Measurements from ENCODE around the gene CHRNA5. TPM values are rescaled to one million over a fixed set of nuclear protein-coding genes. Genes with fewer than 3 reads are reported as not detected.
"Not testable (repeated sequence)": the region's sequence is repeated elsewhere in the genome, so short reads cannot be mapped to it uniquely, and the experiment has no call there.

CHRNA5 gene
- 10 to 100 TPM; 10.5 to 11.3 TPM for total RNA-seq

DNA sequence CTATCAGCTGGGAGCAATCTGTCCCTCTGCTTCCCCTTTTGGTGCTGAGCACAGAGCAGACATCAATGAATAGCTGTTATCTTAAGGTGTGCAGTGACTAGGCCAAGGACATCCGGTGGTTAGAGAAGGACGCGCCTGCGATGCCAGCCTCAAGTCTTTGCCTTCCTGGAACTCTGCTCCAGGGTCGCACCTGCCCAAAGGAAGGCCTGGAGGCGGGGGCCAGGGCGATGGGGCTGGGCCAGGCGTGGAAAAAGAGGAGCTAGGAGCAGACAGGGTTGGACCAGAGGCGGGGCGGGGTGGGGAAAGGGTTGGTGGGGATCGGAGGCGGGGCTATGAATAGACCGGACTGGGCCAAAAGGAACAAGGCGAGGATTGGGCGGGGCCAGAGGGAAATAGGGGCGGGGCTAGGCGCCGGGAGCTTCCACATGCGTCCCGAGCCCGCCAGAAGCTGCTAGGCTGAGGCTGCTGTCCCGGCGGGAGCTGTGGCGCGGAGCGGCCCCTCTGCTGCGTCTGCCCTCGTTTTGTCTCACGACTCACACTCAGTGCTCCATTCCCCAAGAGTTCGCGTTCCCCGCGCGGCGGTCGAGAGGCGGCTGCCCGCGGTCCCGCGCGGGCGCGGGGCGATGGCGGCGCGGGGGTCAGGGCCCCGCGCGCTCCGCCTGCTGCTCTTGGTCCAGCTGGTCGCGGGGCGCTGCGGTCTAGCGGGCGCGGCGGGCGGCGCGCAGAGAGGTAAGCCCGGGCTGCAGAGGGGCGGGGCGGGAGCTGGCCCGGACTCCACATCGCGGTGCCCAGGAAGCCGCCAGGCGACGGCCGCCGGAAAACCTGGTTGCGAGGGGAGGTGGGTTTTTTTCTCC lies at the start of gene CHRNA5:
CHRNA5 (plus strand) TSS at position 424 of the 854 bp plus-strand sequence; CDS start at position 624, 200 bp downstream.
- CTCF ChIA-PET, result interaction anchor here (0.6 to 1.2 kb wide), 4 partner anchors 15 to 308 kb away, joined by 3 to 4 read pairs (median 3); no protein-coding TSS in a partner anchor
- POLR2A ChIA-PET, result interaction anchor here (0.6 to 2.0 kb wide), 3 partner anchors 25 to 131 kb away, joined by 3 to 9 read pairs (median 3); partner anchors contain the start of gene PSMA4

GRCh38 chr15:78520035-78520434 lies 45.3 kb upstream of the CHRNA5 start:
- POLR2A ChIA-PET, CTCF ChIA-PET: not testable (repeated sequence)

DNA sequence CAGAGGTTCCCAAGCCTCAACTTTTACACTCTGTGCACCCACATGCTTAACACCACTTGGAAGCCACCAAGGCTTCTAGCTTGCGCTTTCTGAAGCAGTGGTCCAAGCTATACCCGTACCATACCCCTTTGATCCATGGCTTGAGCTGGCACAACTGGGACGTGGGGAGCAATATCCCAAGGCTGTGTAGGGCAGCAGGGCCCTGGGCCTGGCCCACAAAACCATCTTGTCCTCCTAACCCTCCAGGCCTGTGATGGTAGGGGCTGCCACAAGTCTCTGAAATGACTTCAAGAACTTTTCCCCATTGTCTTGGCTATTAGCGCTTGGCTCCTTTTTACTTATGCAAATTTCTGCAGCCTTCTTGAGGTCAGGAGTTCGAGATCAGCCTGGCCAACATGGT lies 41.1 kb upstream of the CHRNA5 start:
- CTCF ChIA-PET, result no interaction called here
- POLR2A ChIA-PET, result no interaction called here

DNA sequence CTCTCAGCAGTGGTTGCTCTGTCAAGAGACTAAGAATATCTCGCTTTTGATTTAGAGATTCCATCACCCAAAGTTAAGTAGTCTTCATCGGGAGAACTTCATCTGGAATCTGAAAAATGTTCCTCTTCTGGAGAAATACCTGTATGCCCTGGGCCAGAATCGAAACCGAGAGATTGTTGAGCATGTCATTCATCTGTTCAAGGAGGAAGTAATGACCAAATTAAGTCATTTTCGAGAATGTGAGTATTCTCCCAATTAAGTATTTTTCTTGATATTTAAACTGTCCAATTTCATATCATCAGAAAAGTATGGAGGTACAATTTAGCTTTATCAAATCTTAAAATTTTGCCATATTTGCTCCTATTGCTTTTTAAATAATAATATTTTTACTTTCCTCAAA lies 38.0 kb upstream of the CHRNA5 start:
- CTCF ChIA-PET, result no interaction called here
- POLR2A ChIA-PET, result no interaction called here

DNA sequence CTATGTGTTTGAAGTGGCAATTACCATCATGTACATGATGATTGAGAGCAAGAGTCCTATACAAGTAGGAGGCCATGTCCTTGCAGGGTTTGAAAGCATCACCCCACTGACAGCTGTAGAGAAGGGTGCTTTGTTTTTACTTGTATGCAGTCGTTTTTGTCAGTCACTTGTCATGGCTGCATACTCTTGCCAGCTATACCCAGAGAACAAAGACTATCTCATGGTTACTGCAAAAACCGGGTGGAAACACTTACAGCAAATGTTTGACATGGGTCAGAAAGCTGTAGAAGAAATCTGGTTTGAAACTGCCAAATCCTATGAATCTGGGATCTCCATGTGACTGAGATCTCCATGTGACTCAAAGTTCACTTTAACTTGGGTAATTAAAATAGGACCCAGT lies 32.0 kb upstream of the CHRNA5 start:
- ChIA-PET CTCF (interaction anchor here (0.6 kb wide), 1 partner anchor 24 kb away, joined by 3 read pairs; no protein-coding TSS in a partner anchor), POLR2A (no interaction called here)

DNA sequence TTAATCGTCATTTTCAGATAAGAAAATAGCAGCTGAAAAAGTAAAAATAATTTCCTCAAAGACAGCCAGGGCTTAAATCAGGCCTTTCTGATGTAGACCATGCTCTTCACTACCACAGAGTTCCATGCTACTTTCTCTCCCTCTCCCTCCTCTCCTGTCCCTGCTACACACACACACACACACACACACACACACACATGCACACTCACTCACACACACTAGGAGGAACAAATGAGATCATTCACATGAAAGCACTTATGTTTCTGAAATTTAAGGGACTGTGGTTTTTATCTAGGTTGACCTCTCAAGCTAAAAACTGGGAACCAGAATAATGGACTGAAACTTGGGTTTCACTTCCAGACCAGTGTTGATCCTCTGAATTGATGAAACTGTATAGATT lies 29.2 kb upstream of the CHRNA5 start:
- ChIA-PET POLR2A (no interaction called here), CTCF (no interaction called here)

- CTCF ChIA-PET, result no interaction called here
- POLR2A ChIA-PET, result interaction anchor here (0.6 kb wide), 1 partner anchor 335 kb away, joined by 3 read pairs; the partner anchor contains the start of gene MORF4L1
These were observed 27.9 kb upstream of the CHRNA5 start for GRCh38 chr15:78537266-78537905.

GRCh38 chr15:78538358-78538757 lies 27.0 kb upstream of the CHRNA5 start:
- ChIA-PET CTCF (no interaction called here), POLR2A (no interaction called here)

DNA sequence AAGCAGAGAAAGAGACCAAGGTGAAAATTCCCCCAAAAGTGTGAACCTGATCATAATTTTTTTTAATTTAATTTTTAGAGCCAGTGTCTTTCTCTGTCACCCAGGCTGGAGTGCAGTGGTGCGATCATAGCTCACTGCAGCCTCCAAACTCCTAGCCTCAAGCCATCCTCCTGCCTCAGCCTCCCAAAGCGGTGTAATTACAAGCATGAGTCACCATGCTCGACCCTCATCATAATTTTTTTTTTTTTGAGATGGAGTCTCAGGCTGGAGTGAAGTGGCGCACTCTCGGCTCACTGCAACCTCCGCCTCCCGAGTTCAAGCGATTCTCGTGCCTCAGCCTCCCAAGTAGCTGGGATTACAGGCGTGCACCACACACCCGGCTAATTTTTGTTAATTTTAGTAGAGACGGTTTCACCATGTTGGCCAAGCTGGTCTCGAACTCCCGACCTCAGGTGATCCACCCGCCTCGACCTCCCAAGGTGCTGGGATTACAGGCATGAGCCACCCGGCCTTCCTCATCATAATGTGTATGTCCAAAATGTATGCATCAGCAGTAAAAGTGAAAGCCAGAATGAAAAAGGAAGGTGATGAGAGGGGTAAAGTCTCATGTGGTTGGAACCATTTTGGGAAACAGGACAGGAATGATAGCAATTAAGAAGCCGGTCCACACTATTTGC lies 25.7 kb upstream of the CHRNA5 start:
- POLR2A ChIA-PET, result interaction anchor here (0.8 to 1.7 kb wide), 8 partner anchors 26 to 240 kb away, joined by 3 to 11 read pairs (median 4); partner anchors contain the start of genes CHRNA5, HYKK, IREB2 and SKIC8
- CTCF ChIA-PET, result not testable (repeated sequence)

GRCh38 chr15:78540141-78540870 lies 25.0 kb upstream of the CHRNA5 start, which contains the start of gene PSMA4:
TSS of gene PSMA4 (plus strand) at chr15:78540444. CDS start at chr15:78541928, 1,484 bp downstream.
- CTCF ChIA-PET, result interaction anchor here (0.6 kb wide), 1 partner anchor 18 kb away, joined by 3 read pairs; no protein-coding TSS in a partner anchor

DNA sequence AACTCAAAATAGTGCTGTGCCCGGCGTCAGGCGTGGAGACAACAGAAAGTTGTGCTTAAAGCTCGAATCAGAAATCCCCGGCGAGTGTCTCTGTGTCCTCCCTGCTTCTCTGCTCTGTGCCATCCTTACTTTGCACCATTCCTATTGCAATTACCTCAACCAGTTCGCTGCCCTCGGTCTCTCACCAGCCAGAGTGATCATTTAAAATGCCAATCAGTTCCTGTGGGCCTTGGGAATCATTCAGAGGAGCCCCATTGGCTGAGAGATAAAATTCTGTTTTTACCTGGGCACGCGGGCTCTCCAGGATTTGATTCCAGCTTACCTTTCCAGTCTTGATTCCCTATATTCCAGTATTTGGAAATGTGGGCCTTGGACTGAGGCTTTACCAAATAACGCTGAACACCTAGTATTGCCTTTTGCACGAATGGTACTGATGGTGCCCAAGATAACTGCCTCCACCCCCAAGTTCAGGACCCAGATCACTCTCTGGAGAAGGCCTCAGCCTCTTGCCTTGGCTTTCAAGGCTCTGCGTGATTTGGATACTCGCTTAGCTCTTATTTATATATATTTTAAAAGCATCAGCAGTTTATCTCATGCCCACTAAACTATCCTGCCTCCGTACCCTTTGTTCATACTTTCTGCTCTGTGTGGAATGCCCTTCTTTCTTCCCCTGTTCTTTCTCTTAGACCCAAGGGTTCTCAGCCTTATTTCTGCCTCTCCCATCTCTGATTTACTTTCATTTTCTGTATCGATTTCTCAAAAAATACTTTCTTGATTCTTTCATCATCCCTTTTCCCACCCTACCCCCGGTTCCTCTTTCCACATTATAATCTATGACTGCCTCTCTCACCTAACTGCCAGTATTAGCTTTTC lies 24.2 kb upstream of the CHRNA5 start:
- CTCF ChIA-PET, result interaction anchor here (1.7 kb wide), 1 partner anchor 103 kb away, joined by 3 read pairs; the partner anchor contains the start of gene IREB2
- POLR2A ChIA-PET, result interaction anchor here (0.7 to 1.7 kb wide), 7 partner anchors 11 to 111 kb away, joined by 3 to 11 read pairs (median 4); partner anchors contain the start of genes CHRNA5, HYKK and IREB2

More at GRCh38 chr15:78540141-78540870, 25.0 kb upstream of the CHRNA5 start, which contains the start of gene PSMA4:
- POLR2A ChIA-PET, result interaction anchor here (0.7 to 1.7 kb wide), 10 partner anchors 25 to 241 kb away, joined by 3 to 11 read pairs (median 4); partner anchors contain the start of genes CHRNA5, HYKK, IREB2 and SKIC8

GRCh38 chr15:78541744-78542034 lies 23.6 kb upstream of the CHRNA5 start:
- POLR2A ChIA-PET, result interaction anchor here (0.7 to 1.3 kb wide), 2 partner anchors 10 to 15 kb away, joined by 3 to 4 read pairs; no protein-coding TSS in a partner anchor
- CTCF ChIA-PET, result interaction anchor here (1.7 kb wide), 1 partner anchor 103 kb away, joined by 3 read pairs; the partner anchor contains the start of gene IREB2

GRCh38 chr15:78542647-78543046 lies 22.7 kb upstream of the CHRNA5 start:
- CTCF ChIA-PET, result interaction anchor here (1.2 to 1.7 kb wide), 2 partner anchors 23 to 104 kb away, joined by 3 read pairs; partner anchors contain the start of genes CHRNA5 and IREB2
- POLR2A ChIA-PET, result interaction anchor here (0.7 kb wide), 1 partner anchor 243 kb away, joined by 3 read pairs; the partner anchor contains the start of gene SKIC8

- ChIA-PET POLR2A (no interaction called here), CTCF (interaction anchor here (1.0 kb wide), 1 partner anchor 16 kb away, joined by 3 read pairs; no protein-coding TSS in a partner anchor)
These were observed 15.1 kb upstream of the CHRNA5 start for GRCh38 chr15:78550194-78550593.

DNA sequence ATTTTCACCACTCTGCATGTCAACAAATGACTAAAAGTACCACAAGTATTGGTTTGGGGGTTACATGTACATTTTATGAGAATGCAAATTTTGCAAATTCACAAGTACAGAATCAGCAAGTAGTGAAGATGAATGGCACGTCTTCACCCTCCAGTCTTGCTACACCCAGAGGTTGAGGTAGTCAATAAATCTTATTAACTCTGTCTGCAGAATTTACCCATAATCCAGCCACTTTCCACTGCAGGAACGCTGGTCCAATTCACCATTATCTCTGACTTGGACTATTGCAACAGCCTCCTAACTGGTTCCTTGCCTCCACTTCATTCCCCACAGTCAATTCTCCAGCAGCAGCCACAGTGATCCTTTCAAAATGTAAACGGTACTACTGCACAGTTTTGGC lies 14.5 kb upstream of the CHRNA5 start:
- POLR2A ChIA-PET, result no interaction called here
- CTCF ChIA-PET, result interaction anchor here (1.0 kb wide), 1 partner anchor 15 kb away, joined by 3 read pairs; no protein-coding TSS in a partner anchor

DNA sequence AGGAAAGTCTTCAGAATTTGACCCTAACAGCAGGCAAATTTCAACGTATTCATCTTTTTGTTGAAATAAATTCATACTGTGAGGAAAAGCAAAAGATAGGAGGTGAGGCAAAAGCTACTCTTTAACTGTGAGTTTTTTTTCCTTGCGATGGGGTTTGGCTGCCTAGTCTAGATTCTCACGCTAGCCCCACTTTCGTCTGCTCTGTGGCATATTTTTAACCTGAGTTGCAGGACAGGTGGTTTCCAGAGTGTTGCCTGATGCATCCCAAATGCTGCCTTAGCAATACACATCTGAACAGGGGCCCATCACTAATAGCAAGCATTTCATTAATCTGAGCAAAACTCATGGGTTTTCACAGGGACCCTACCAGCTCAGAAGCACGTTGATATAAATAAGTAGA lies 13.4 kb upstream of the CHRNA5 start:
- ChIA-PET CTCF (no interaction called here), POLR2A (interaction anchor here (1.1 kb wide), 1 partner anchor 11 kb away, joined by 4 read pairs; no protein-coding TSS in a partner anchor)

- ChIA-PET POLR2A (interaction anchor here (0.6 to 1.1 kb wide), 2 partner anchors 11 to 72 kb away, joined by 4 to 9 read pairs; no protein-coding TSS in a partner anchor), CTCF (no interaction called here)
These were observed 12.7 kb upstream of the CHRNA5 start for GRCh38 chr15:78552597-78552996.

All from activated CD8-positive, alpha-beta memory T cell treated with anti-CD3 and anti-CD28 coated beads for 36 hours (primary cell).